GM23338 (cell line): Measurements from ENCODE around the gene DNAJC8. TPM values are rescaled to one million over a fixed set of nuclear protein-coding genes. Genes with fewer than 3 reads are reported as not detected.

ENCODE experiments used
- ATAC-seq: fragments of 200-7000 bp; cut with Tn5 transposase; 3 replicates; pipeline ENCODE4 v1.9.1; 2020
- DNase-seq: peaks from one replicate; pipeline ENCODE4 v3.0.0-alpha.2; 2015; ENCODE audit warnings: low spot score
- H2AFZ ChIP-seq: fragments of 200-600 bp; sonication (generic); 2 replicates; pipeline ENCODE4 v1.8.0; 2016; ENCODE audit warnings: antibody characterized with exemption, mild to moderate bottlenecking, moderate library complexity
- H3F3A ChIP-seq: fragments of 200-600 bp; sonication (generic); replicated peaks from 2 replicates; pipeline ENCODE4 v1.8.0; 2017; ENCODE audit warnings: antibody characterized with exemption, mixed run types, low read depth
- H3K27ac ChIP-seq: fragments of 200-600 bp; sonication (generic); 2 replicates; pipeline ENCODE4 v1.6.1; 2016; ENCODE audit warnings: low read depth
- H3K27me3 ChIP-seq: fragments of 200-600 bp; sonication (generic); 2 replicates; pipeline ENCODE4 v1.8.0; 2016; ENCODE audit warnings: mild to moderate bottlenecking, mixed run types, moderate library complexity; ENCODE audit not compliant: insufficient read depth
- H3K36me3 ChIP-seq: fragments of 200-600 bp; sonication (generic); 2 replicates; pipeline ENCODE4 v1.8.0; 2016; ENCODE audit warnings: mild to moderate bottlenecking; ENCODE audit not compliant: insufficient read depth
- H3K4me1 ChIP-seq: fragments of 200-600 bp; sonication (generic); 2 replicates; pipeline ENCODE4 v1.8.0; 2016; ENCODE audit warnings: mild to moderate bottlenecking, moderate library complexity; ENCODE audit not compliant: insufficient read depth
- H3K4me2 ChIP-seq: fragments of 200-600 bp; sonication (generic); 2 replicates; pipeline ENCODE4 v1.7.1; 2017; ENCODE audit warnings: mixed run types
- H3K4me3 ChIP-seq: fragments of 200-600 bp; sonication (generic); 2 replicates; pipeline ENCODE4 v1.6.1; 2016; ENCODE audit warnings: mixed run types
- H3K79me2 ChIP-seq: fragments of 200-600 bp; sonication (generic); replicated peaks from 2 replicates; pipeline ENCODE4 v1.8.0; 2017; ENCODE audit warnings: mild to moderate bottlenecking; ENCODE audit not compliant: insufficient read depth
- H3K9me2 ChIP-seq: fragments of 200-600 bp; sonication (generic); 2 replicates; pipeline ENCODE4 v1.8.0; 2017; ENCODE audit not compliant: insufficient read depth
- H4K20me1 ChIP-seq: fragments of 200-600 bp; sonication (generic); replicated peaks from 2 replicates; pipeline ENCODE4 v1.8.0; 2017; ENCODE audit warnings: mild to moderate bottlenecking; ENCODE audit not compliant: insufficient read depth
- H3K27ac Mint-ChIP-seq: 2 replicates; pipeline ENCODE4 v1.8.0; 2020; ENCODE audit warnings: inconsistent platforms, mild to moderate bottlenecking, moderate library complexity, mixed read lengths
- H3K27me3 Mint-ChIP-seq: 3 replicates; pipeline ENCODE4 v1.8.0; 2022; ENCODE audit warnings: low read depth, mild to moderate bottlenecking, moderate library complexity, mixed read lengths, inconsistent platforms; ENCODE audit not compliant: insufficient read depth, poor library complexity
- H3K36me3 Mint-ChIP-seq: 3 replicates; pipeline ENCODE4 v1.8.0; 2021; ENCODE audit warnings: low read depth, mild to moderate bottlenecking, inconsistent platforms, moderate library complexity, mixed read lengths
- H3K4me1 Mint-ChIP-seq: 3 replicates; pipeline ENCODE4 v1.8.0; 2020; ENCODE audit warnings: mild to moderate bottlenecking, inconsistent platforms, mixed read lengths
- H3K4me3 Mint-ChIP-seq: 3 replicates; pipeline ENCODE4 v1.8.0; 2021; ENCODE audit warnings: moderate library complexity, mild to moderate bottlenecking, inconsistent platforms, mixed read lengths
- H3K9me3 Mint-ChIP-seq: 3 replicates; pipeline ENCODE4 v1.8.0; 2020; ENCODE audit warnings: moderate library complexity, mild to moderate bottlenecking, inconsistent platforms, mixed read lengths
- CREB1 ChIP-seq: fragments of 250-450 bp; sonication (Bioruptor Pico); IDR thresholded peaks from 2 replicates; pipeline ENCODE4 v1.5.0; 2020; ENCODE audit warnings: low read depth, mild to moderate bottlenecking, moderate library complexity
- EZH2 ChIP-seq: fragments of 200-600 bp; sonication (generic); IDR thresholded peaks from one replicate; pipeline ENCODE4 v1.8.0; 2017; ENCODE audit warnings: antibody characterized with exemption, mild to moderate bottlenecking, low read depth; ENCODE audit not compliant: unreplicated experiment
- EZH2phosphoT487 ChIP-seq: fragments of 200-600 bp; sonication (generic); IDR thresholded peaks from one replicate; pipeline ENCODE4 v1.8.1; 2018; ENCODE audit warnings: antibody characterized with exemption; ENCODE audit not compliant: unreplicated experiment
- JUNB ChIP-seq: IDR thresholded peaks from one replicate; pipeline ENCODE4 v1.6.1; 2016; ENCODE audit warnings: antibody characterized with exemption; ENCODE audit not compliant: unreplicated experiment
- NANOG ChIP-seq: IDR thresholded peaks from 2 replicates; pipeline ENCODE4 v1.6.1; 2016; ENCODE audit warnings: antibody characterized with exemption, borderline replicate concordance
- POLR2AphosphoS5 ChIP-seq: IDR thresholded peaks from 2 replicates; pipeline ENCODE4 v1.6.1; 2016; ENCODE audit warnings: antibody characterized with exemption, low read depth
- REST ChIP-seq: IDR thresholded peaks from one replicate; pipeline ENCODE4 v1.6.1; 2018; ENCODE audit warnings: antibody characterized with exemption; ENCODE audit not compliant: unreplicated experiment
- STAT1 ChIP-seq: IDR thresholded peaks from one replicate; pipeline ENCODE4 v1.6.1; 2016; ENCODE audit warnings: antibody characterized with exemption; ENCODE audit not compliant: unreplicated experiment
- ZNF114 ChIP-seq: fragments of 250-450 bp; sonication (Bioruptor Pico); IDR thresholded peaks from 2 replicates; pipeline ENCODE4 v1.5.0; 2020; ENCODE audit warnings: mild to moderate bottlenecking, moderate library complexity
- ZNF331 ChIP-seq: fragments of 250-450 bp; sonication (Bioruptor Pico); IDR thresholded peaks from 2 replicates; pipeline ENCODE4 v1.5.0; 2020; ENCODE audit warnings: low read depth, mild to moderate bottlenecking, moderate library complexity
- polyA plus RNA-seq: library from polyadenylated mRNA; unstranded; fragments of >200 nt; fragmentation: Nextera tagmentation; extraction: Ambion mirVana; gene quantifications from 2 replicates; pipeline ENCODE4 v1.2.1, GENCODE V29; 2016
- total RNA-seq: library from RNA; depleted of rRNA; stranded (reverse); fragments of >200 nt; shearing (Covaris generic); gene quantifications from 2 replicates; pipeline ENCODE4 v1.2.3, GENCODE V29; 2014
- TF ChIP-seq, protein P1 (sequence below): IDR thresholded peaks from 2 replicates; pipeline ENCODE4 v1.6.1; 2016; ENCODE audit warnings: antibody characterized with exemption
- TF ChIP-seq, protein P2 (sequence below), 2 experiments: fragments of 200-600 bp in 1 of 2; sonication (generic) in 1 of 2; conservative IDR thresholded peaks; 2 replicates each; pipeline versions ENCODE4 v1.5.1 to v1.6.1; 2016 to 2017; ENCODE audit warnings: antibody characterized with exemption in 2 of 2, low read depth in 2 of 2, mild to moderate bottlenecking in 2 of 2, moderate library complexity in 1 of 2
- TF ChIP-seq, protein P3 (sequence below): fragments of 250-450 bp; sonication (Bioruptor Pico); IDR thresholded peaks from 2 replicates; pipeline ENCODE4 v1.5.0; 2020; ENCODE audit warnings: mild to moderate bottlenecking, moderate library complexity

Gene DNAJC8
- total and polyA plus RNA-seq, 2 experiments from 2014 or later: 67.3 to 210 TPM

- Histone ChIP-seq H3K4me2 (no peak overlapping the region), H2AFZ (no peak overlapping the region), H3K4me3 (no peak overlapping the region), H3K9me2 (no peaks in the 10 kb centered on the region), H3F3A (0 out of 2 replicates have a peak, but pooled peaks cover 3% of the 10 kb centered on the region), H3K4me1 (peaks cover 3% of the 10 kb centered on the region), H3K79me2 (no peaks in the 10 kb centered on the region), H4K20me1 (no peaks in the 10 kb centered on the region), H3K36me3 (no peaks in the 10 kb centered on the region), H3K27me3 (no peaks in the 10 kb centered on the region), H3K27ac (no peak overlapping the region)
- no peak overlapping the region for H3K27ac Mint-ChIP-seq
- H3K4me3 Mint-ChIP-seq: no peak overlapping the region
- H3K36me3 Mint-ChIP-seq: no peaks in the 10 kb centered on the region
- H3K4me1 Mint-ChIP-seq: peaks cover 9% of the 10 kb centered on the region
- peaks cover 11% of the 10 kb centered on the region for H3K27me3 Mint-ChIP-seq
- ATAC-seq (no peak), DNase-seq (no peak)
- no peaks in the 10 kb centered on the region for H3K9me3 Mint-ChIP-seq
- TF ChIP-seq NANOG (no peak), EZH2phosphoT487 (no peak), REST (no peak), STAT1 (no peak), ZNF331 (CRISPR knock-in tag) (no peak), POLR2AphosphoS5 (no peak), ZNF114 (CRISPR knock-in tag) (no peak), EZH2 (no peak), CREB1 (CRISPR knock-in tag) (no peak), JUNB (no peak)
- TF ChIP-seq, protein P1, sequence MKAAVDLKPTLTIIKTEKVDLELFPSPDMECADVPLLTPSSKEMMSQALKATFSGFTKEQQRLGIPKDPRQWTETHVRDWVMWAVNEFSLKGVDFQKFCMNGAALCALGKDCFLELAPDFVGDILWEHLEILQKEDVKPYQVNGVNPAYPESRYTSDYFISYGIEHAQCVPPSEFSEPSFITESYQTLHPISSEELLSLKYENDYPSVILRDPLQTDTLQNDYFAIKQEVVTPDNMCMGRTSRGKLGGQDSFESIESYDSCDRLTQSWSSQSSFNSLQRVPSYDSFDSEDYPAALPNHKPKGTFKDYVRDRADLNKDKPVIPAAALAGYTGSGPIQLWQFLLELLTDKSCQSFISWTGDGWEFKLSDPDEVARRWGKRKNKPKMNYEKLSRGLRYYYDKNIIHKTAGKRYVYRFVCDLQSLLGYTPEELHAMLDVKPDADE: no peak
- TF ChIP-seq, protein P2, sequence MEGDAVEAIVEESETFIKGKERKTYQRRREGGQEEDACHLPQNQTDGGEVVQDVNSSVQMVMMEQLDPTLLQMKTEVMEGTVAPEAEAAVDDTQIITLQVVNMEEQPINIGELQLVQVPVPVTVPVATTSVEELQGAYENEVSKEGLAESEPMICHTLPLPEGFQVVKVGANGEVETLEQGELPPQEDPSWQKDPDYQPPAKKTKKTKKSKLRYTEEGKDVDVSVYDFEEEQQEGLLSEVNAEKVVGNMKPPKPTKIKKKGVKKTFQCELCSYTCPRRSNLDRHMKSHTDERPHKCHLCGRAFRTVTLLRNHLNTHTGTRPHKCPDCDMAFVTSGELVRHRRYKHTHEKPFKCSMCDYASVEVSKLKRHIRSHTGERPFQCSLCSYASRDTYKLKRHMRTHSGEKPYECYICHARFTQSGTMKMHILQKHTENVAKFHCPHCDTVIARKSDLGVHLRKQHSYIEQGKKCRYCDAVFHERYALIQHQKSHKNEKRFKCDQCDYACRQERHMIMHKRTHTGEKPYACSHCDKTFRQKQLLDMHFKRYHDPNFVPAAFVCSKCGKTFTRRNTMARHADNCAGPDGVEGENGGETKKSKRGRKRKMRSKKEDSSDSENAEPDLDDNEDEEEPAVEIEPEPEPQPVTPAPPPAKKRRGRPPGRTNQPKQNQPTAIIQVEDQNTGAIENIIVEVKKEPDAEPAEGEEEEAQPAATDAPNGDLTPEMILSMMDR (conservative IDR thresholded peaks at IDR 0.05; ENCODE audit: low read depth in 2 of 2): no peak
- TF ChIP-seq, protein P3, sequence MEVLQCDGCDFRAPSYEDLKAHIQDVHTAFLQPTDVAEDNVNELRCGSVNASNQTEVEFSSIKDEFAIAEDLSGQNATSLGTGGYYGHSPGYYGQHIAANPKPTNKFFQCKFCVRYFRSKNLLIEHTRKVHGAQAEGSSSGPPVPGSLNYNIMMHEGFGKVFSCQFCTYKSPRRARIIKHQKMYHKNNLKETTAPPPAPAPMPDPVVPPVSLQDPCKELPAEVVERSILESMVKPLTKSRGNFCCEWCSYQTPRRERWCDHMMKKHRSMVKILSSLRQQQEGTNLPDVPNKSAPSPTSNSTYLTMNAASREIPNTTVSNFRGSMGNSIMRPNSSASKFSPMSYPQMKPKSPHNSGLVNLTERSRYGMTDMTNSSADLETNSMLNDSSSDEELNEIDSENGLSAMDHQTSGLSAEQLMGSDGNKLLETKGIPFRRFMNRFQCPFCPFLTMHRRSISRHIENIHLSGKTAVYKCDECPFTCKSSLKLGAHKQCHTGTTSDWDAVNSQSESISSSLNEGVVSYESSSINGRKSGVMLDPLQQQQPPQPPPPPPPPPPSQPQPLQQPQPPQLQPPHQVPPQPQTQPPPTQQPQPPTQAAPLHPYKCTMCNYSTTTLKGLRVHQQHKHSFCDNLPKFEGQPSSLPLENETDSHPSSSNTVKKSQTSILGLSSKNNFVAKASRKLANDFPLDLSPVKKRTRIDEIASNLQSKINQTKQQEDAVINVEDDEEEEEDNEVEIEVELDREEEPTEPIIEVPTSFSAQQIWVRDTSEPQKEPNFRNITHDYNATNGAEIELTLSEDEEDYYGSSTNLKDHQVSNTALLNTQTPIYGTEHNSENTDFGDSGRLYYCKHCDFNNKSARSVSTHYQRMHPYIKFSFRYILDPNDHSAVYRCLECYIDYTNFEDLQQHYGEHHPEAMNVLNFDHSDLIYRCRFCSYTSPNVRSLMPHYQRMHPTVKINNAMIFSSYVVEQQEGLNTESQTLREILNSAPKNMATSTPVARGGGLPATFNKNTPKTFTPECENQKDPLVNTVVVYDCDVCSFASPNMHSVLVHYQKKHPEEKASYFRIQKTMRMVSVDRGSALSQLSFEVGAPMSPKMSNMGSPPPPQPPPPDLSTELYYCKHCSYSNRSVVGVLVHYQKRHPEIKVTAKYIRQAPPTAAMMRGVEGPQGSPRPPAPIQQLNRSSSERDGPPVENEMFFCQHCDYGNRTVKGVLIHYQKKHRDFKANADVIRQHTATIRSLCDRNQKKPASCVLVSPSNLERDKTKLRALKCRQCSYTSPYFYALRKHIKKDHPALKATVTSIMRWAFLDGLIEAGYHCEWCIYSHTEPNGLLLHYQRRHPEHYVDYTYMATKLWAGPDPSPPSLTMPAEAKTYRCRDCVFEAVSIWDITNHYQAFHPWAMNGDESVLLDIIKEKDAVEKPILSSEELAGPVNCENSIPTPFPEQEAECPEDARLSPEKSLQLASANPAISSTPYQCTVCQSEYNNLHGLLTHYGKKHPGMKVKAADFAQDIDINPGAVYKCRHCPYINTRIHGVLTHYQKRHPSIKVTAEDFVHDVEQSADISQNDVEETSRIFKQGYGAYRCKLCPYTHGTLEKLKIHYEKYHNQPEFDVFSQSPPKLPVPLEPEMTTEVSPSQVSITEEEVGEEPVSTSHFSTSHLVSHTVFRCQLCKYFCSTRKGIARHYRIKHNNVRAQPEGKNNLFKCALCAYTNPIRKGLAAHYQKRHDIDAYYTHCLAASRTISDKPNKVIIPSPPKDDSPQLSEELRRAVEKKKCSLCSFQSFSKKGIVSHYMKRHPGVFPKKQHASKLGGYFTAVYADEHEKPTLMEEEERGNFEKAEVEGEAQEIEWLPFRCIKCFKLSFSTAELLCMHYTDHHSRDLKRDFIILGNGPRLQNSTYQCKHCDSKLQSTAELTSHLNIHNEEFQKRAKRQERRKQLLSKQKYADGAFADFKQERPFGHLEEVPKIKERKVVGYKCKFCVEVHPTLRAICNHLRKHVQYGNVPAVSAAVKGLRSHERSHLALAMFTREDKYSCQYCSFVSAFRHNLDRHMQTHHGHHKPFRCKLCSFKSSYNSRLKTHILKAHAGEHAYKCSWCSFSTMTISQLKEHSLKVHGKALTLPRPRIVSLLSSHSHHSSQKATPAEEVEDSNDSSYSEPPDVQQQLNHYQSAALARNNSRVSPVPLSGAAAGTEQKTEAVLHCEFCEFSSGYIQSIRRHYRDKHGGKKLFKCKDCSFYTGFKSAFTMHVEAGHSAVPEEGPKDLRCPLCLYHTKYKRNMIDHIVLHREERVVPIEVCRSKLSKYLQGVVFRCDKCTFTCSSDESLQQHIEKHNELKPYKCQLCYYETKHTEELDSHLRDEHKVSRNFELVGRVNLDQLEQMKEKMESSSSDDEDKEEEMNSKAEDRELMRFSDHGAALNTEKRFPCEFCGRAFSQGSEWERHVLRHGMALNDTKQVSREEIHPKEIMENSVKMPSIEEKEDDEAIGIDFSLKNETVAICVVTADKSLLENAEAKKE (CRISPR knock-in tag): no peak
Measured at GRCh38 chr1:28178690-28179485, 53.9 kb downstream of the DNAJC8 start.
